Mesenteric fat pad (tissue), 1 donor: ENCODE data around the gene BBS9. TPM values are rescaled to one million over a fixed set of nuclear protein-coding genes. Genes with fewer than 3 reads are reported as not detected.

Experiments
- DNase-seq: peaks from one replicate; pipeline ENCODE4 v3.0.0-alpha.2; 2020; ENCODE audit warnings: low spot score
- total RNA-seq: library from RNA; stranded (reverse); fragmentation: NEBNext Ultra II Directional; extraction: Animal tissue kit (Norgen Biotek cat#: 25700); gene quantifications from one replicate; pipeline ENCODE4 v1.2.1, GENCODE V29; 2021
- donor health status: DM: yes; HTN: yes; CAD: no.

Gene BBS9
- total RNA-seq, 1 donor from 2014 or later, result 15.9 TPM

- DNase-seq, result no peak
Observed at GRCh38 chr7:33118383-33118782, 11.0 kb upstream of the BBS9 start.

- DNase-seq, result no peak
Observed at GRCh38 chr7:33127085-33127484, 2.3 kb upstream of the BBS9 start.

GRCh38 chr7:33128631-33128989 is 754 bp upstream of the BBS9 start:
- no peak for DNase-seq

DNA sequence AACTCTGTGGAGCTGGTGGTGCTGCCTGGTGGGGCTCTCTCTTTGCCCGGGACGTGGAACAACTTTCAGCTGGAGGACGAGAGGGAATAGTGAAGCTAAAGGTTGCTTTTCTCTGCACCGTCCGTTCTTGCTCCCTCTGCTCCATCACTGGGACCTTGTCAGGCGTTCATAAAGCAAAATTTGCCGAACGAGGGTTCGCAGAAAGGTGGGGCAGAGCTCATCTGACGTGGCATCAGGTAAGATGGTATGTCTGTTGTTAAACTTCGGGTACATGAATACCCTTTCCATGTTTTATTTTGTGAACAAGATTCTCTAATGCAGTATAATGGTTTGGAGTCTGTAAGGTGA is 416 bp downstream of the BBS9 start:
- no peak for DNase-seq

DNA sequence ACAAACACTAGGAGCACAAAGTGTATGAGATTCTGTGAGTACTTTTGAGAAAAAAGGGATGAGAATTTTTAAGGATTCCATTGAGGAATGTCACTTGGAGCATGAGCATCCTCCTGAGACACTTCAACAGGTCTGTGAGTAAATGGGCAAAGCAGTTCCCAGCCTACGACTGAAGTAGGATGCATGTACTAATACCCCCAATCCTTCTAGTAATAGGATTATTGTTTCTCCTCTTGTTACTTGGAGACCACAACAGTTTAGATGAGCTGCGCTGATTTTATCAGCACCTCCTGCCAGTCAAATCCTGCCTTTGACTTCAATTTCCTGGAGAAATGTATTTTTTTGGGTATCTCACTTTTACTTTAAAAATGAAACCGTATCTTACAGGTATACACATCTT is 820 bp downstream of the BBS9 start:
- no peak for DNase-seq

DNA sequence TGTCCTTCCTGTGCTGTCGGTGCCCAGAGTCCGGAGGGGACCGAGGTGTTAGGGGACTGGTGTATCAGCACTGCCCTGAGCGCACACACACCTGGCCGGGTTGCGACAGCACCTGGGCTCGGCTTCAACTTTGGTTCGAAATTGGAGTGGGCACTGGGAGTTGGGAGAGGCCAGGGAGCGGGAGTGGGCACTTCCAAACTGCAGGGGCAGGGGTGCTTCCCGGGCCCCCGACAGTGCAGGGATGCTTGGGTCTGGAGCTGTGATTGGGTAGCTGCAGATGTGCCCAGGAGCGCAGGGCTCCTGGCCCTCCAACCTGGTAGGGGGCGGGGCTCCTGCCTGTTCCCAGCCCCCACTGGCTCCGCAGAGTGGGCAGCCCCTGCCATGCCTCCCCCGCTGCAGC is 7.7 kb downstream of the BBS9 start:
- no peak for DNase-seq

- DNase-seq, result no peak
Observed at GRCh38 chr7:33142585-33142984, 13.2 kb downstream of the BBS9 start.

GRCh38 chr7:33143996-33144718 is 14.8 kb downstream of the BBS9 start:
- no peak for DNase-seq

GRCh38 chr7:33145156-33145555 is 15.8 kb downstream of the BBS9 start:
- no peak for DNase-seq

DNA sequence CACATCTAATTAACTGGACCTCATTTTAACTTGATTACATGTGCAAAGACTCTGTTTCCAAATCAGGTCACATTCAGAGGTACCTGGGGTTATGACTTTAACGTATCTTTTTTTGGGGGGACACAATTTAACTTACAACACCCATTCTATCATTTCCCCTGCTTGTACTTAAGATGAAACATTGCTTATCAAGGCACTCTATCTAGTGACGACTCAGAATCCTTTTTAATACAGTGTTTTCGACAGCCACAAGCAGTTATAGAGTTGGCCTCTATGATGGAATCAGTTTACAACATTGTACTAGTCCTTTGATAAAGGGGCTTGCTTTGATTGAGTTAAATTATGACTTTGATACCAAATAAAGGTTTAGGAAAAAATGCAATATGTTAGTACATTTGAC is 22.7 kb downstream of the BBS9 start:
- DNase-seq, result no peak

DNA sequence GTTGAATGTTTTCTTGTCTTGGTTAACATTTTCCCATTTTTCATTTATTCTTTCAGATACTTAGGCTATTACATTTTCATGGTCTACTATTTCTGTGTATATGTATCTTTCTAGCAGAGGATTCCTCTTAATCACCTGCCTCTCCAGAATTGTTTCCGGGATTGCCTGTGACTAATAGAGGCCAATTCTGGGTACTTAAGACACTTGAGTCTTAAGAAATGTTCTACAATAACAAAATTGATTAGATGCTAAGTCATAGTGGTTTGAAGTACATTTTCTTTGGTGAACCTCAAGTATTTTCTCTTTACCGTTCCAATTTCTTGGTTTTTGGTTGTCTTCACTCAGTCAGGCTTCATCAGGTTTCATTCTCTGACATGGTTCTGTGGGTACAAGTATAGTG is 26.4 kb downstream of the BBS9 start:
- DNase-seq, result no peak

- DNase-seq, result no peak
Observed at GRCh38 chr7:33156441-33156840, 27.1 kb downstream of the BBS9 start.

- DNase-seq, result no peak
Observed at GRCh38 chr7:33157311-33157710, 27.9 kb downstream of the BBS9 start.

- DNase-seq, result no peak
Observed at GRCh38 chr7:33157781-33158180, 28.4 kb downstream of the BBS9 start.

DNA sequence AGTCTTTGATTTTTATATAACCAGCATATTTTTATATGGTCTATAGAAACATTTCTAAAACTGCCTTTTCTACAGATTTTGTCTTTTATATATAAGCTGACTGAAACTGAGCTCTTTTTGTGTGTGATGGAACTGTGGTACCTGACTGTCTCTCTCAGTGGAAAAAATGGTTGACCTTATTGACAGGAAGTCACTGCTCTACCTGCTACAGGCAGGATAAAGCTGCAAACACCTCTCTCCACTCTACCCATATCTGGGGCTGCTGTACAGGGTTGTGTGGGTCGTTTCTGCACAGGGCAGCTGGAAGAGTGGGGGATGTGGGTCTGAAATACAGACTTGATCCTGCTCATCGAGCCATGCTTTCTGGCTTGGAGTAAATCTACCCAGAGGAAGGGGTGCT is 48.5 kb downstream of the BBS9 start:
- no peak for DNase-seq

DNA sequence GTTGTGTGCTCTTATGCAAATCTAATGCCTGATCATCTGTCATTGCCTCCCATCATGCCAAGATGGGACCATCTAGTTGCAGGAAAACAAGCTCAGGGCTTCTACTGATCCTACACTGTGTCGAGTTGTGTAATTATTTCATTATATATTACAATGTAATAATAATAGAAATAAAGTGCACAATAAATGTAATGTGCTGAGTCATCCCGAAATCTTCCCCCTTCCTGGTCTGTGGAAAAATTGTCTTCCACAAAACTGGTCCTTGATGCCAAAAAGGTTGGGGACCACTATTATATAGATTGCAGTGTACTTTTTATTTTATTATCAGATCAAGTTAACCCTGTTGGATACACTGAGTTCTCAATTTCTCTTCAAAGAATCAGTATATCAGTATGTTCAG is 50.2 kb downstream of the BBS9 start:
- no peak for DNase-seq

DNA sequence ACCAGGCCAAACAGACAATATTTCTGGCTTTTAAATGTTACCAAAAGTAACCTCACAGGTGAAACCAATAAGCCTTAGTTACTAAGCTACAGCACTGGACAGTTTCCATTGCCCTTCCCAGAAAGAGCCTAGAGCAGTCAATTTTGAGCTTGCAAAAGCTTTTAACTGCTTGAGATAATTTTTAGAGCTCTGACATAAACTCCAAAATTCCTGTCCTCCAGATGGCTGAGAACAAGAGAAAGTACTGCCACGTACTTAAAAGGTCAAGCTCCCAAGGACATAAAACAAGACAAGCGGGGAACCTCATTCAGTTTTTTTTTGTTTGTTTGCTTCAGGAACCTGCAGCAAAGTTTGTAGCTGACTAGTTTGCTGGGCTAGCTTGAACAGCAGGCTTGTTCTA is 54.1 kb downstream of the BBS9 start:
- no peak for DNase-seq

DNA sequence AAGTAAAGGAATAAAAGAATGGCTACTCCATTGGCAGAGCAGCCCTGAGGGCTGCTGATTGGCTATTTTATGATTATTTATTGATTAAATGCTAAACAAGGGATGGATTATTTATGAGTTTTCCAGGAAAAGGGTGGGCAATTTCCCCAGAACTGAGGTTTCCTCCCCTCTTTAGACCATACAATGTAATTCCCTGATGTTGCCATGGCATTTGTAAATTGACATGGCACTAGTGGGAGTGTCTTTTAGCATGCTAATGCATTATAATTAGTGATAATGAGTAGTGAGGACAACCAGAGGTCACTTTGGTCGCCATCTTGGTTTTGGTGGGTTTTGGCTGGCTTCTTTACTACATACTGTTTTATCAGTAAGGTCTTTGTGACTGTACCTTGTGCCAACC is 55.5 kb downstream of the BBS9 start:
- DNase-seq, result no peak

GRCh38 chr7:33185786-33186185 is 56.4 kb downstream of the BBS9 start:
- DNase-seq, result no peak

DNA sequence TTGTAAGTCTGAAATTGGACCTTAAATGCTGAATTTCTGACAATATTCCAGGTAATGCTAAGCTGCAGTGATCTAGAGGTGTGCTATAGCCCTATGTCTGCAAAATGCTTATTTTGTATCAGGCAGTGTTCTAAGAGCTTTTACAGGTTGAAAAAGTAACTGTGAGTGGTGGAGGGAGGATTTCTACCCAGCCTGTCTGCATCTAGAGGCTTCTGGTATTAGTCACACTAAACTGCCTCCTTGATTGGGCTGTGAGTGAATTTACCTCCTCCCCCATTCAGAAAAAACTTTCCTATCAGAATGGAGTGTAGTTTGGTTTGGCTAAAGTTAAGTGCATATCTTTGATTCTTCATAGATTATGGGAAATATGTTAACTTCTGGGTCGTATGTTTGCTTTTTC is 56.8 kb downstream of the BBS9 start:
- DNase-seq, result no peak

DNA sequence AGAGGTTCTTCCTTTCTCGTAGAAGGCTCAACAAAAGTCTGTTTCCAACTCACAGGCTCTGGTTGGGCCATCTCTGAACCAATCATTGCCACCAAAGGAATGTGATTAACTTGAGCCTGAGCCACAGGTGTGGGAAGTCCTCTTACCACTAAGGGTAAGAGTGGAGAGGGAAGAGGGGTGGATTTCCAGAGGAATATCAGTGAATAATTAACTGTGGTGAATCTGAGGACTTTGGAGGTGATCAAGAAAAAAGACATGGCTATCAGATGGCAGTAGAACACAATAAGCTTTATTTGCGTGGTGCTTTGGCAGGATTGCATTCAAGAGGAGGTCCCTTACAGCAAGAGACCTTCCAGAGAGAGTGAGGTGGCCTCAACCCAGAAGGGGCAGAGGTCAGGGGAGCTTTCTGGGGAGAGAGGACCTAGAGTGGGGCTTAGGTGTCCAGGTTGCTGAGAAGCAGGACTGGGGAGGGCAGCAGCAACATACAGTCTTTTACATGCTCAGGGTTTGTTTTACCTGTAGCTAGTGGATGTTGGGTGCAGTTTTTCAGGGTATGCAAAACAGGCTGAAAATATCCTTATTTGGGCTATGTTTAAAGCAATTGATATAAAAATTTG is 61.4 kb downstream of the BBS9 start:
- no peak for DNase-seq

DNA sequence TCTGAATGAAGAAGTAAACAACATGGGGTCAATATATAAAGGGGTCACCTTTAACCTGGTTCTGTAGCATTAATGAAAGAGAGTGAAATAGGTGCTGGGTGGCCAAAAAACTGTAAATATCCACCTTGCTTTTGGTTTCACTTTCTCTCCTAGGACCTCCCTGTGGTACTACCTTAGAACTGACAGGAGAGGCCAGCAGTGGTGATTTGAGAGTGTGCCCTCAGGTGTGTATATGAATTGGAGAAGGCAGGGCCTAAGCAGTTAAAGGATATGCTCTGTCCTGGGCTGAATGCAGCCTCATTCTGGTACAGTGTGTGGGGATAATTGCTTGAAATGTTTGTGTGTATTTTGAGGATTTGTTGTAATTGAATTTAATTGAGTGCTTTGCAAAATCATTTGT is 62.0 kb downstream of the BBS9 start:
- DNase-seq, result no peak

GRCh38 chr7:33192695-33193291 is 63.4 kb downstream of the BBS9 start:
- no peak for DNase-seq
